Measurements from ENCODE around the gene HTR1A.

Gene HTR1A

GRCh38 chr5:63962279-63962678 lies at the start of gene HTR1A:
Gene HTR1A, minus strand, starts transcription at chr5:63962445. Its CDS starts 726 bp downstream, at chr5:63961719.
- DNase-seq: no peak

GRCh38 chr5:64003966-64004365 lies 41.7 kb upstream of the HTR1A start:
- DNase-seq: no peak

GRCh38 chr5:64000096-64000495 lies 37.9 kb upstream of the HTR1A start:
- no peak for DNase-seq

GRCh38 chr5:63987053-63987452 lies 24.8 kb upstream of the HTR1A start:
- no peak for DNase-seq

- no peak for DNase-seq
These were observed 19.6 kb upstream of the HTR1A start for GRCh38 chr5:63981864-63982263.

GRCh38 chr5:63963926-63964325 lies 1.7 kb upstream of the HTR1A start:
- DNase-seq: no peak

- DNase-seq: no peak
These were observed 963 bp upstream of the HTR1A start for GRCh38 chr5:63963080-63963735.

GRCh38 chr5:63961598-63962161 lies 565 bp downstream of the HTR1A start:
- no peak for DNase-seq

- DNase-seq: no peak
These were observed 1.1 kb downstream of the HTR1A start for GRCh38 chr5:63961125-63961597.

- DNase-seq: no peak
These were observed 1.6 kb downstream of the HTR1A start for GRCh38 chr5:63960646-63961045.

- DNase-seq: no peak
These were observed 2.9 kb downstream of the HTR1A start for GRCh38 chr5:63959177-63959982.

GRCh38 chr5:63958654-63959053 lies 3.6 kb downstream of the HTR1A start:
- no peak for DNase-seq

GRCh38 chr5:63957617-63958016 lies 4.6 kb downstream of the HTR1A start:
- no peak for DNase-seq

GRCh38 chr5:63953217-63953616 lies 9.0 kb downstream of the HTR1A start:
- no peak for DNase-seq

GRCh38 chr5:63935103-63935502 lies 27.1 kb downstream of the HTR1A start:
- no peak for DNase-seq

- no peak for DNase-seq
These were observed 30.4 kb downstream of the HTR1A start for GRCh38 chr5:63931836-63932235.

- DNase-seq: no peak
These were observed 33.8 kb downstream of the HTR1A start for GRCh38 chr5:63928451-63928850.

GRCh38 chr5:63923914-63924313 lies 38.3 kb downstream of the HTR1A start:
- no peak for DNase-seq

GRCh38 chr5:63919763-63920478 lies 42.3 kb downstream of the HTR1A start:
- no peak for DNase-seq

GRCh38 chr5:63916786-63917185 lies 45.5 kb downstream of the HTR1A start:
- no peak for DNase-seq

GRCh38 chr5:63911871-63912270 lies 50.4 kb downstream of the HTR1A start:
- no peak for DNase-seq

Measured in CD4-positive, alpha-beta T cell treated with Interleukin-15 for 1 hour (primary cell).